Fibroblast of villous mesenchyme (primary cell): ENCODE results near the gene RASSF8. TPM values are rescaled to one million over a fixed set of nuclear protein-coding genes. Genes with fewer than 3 reads are reported as not detected.

Source experiments
- DNase-seq: peaks from one replicate; pipeline ENCODE4 v3.0.0-alpha.2; 2010; ENCODE audit warnings: low read depth
- H3K4me3 ChIP-seq: 2 replicates; pipeline ENCODE4 v1.5.1; 2011; ENCODE audit warnings: low read depth, mild to moderate bottlenecking, low read length
- CTCF ChIP-seq: IDR thresholded peaks from 2 replicates; pipeline ENCODE4 v1.5.1; 2012; ENCODE audit warnings: low read depth, mild to moderate bottlenecking, low read length; ENCODE audit not compliant: insufficient read depth
- total RNA-seq: library from RNA; depleted of rRNA; stranded (reverse); fragments of >200 nt; gene quantifications from 2 replicates; pipeline ENCODE4 v1.2.3, GENCODE V29; 2012

Gene RASSF8
- total RNA-seq, 1 donor, result 127 TPM

GRCh38 chr12:26030371-26030770, 71.9 kb downstream of the RASSF8 start:
- DNase-seq, result no peak

GRCh38 chr12:26031318-26031717, 72.8 kb downstream of the RASSF8 start:
- no peak for TF ChIP-seq CTCF
- DNase-seq, result no peak
- H3K4me3 ChIP-seq, result no peak overlapping the region

More at GRCh38 chr12:26030371-26030770, 71.9 kb downstream of the RASSF8 start:
- no peak for TF ChIP-seq CTCF
- H3K4me3 ChIP-seq, result no peak overlapping the region

GRCh38 chr12:26031827-26032226, 73.3 kb downstream of the RASSF8 start:
- DNase-seq, result peak; percentile 73
- H3K4me3 ChIP-seq, result no peak overlapping the region
- no peak for TF ChIP-seq CTCF

GRCh38 chr12:26032290-26032689, 73.8 kb downstream of the RASSF8 start:
- no peak for TF ChIP-seq CTCF
- no peak overlapping the region for H3K4me3 ChIP-seq
- DNase-seq, result no peak

- TF ChIP-seq CTCF, result no peak
- DNase-seq, result peak; percentile 68
Measured at GRCh38 chr12:26032719-26033241, 74.3 kb downstream of the RASSF8 start.

GRCh38 chr12:26034371-26035142, 76.1 kb downstream of the RASSF8 start:
- DNase-seq, result peak; percentile 61
- no peak overlapping the region for H3K4me3 ChIP-seq
- no peak for TF ChIP-seq CTCF

More at GRCh38 chr12:26032719-26033241, 74.3 kb downstream of the RASSF8 start:
- no peak overlapping the region for H3K4me3 ChIP-seq
